NCI-H446 (cell line): ENCODE results near the gene LRRC36.

Experiments used
- DNase-seq, 2 experiments: peaks; one replicate each; lab custom pipeline; 2025; lab: John Stamatoyannopoulos, UW

The LRRC36 gene

GRCh38 chr16:67389911-67390815, 63.5 kb downstream of the LRRC36 start:
- peak in 1 of 2 experiments; percentile 23 for DNase-seq

GRCh38 chr16:67390816-67391423, 64.3 kb downstream of the LRRC36 start:
- no peak for DNase-seq

- peak in 1 of 2 experiments; percentile 45 for DNase-seq
These were observed 65.0 kb downstream of the LRRC36 start for GRCh38 chr16:67391424-67392300.

GRCh38 chr16:67392301-67393059, 65.9 kb downstream of the LRRC36 start:
- no peak for DNase-seq

DNA sequence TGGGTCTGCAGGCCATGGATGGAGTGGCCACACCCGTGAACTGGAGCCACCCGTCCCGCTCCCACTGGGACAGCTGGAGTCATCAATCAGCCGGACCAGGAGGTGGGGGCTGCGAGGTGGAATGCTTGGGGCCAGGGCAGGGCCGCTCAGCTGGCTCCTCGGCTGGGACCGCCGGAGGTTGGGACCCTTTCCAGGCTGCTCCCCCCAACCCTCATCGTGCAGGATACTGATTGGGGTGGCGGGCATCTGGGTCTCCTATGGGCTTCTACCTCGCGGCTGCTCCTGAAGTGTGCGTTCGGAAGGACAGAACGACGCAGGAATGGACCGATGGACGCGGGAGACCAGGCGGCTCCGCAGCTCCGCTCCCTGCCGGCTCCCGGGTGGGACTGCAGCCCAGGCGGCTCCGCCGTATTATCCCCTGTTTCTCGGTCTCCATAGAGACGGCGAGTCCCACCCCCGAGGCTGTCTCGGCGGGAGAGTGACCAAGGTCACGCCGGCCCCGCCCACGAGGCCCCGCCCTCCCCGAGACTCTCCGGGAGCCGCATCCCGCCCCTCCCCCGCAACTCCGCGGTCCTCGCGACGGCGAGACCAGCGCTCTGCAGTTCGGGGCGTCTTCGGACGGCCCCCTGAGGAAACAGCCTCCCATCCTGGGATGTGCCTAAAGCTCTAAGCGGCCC, 66.6 kb downstream of the LRRC36 start, which contains the start of gene TPPP3:
Gene TPPP3, minus strand, starts transcription at position 388 of the 677 bp plus-strand sequence. CDS start 2,387 bp downstream, outside the sequence.
- no peak for DNase-seq

- DNase-seq: no peak
These were observed 67.2 kb downstream of the LRRC36 start for GRCh38 chr16:67393788-67394154.

- DNase-seq: no peak
These were observed 67.8 kb downstream of the LRRC36 start for GRCh38 chr16:67394155-67395104.

- no peak for DNase-seq
These were observed 68.5 kb downstream of the LRRC36 start for GRCh38 chr16:67395105-67395457.

- DNase-seq: no peak
These were observed 69.0 kb downstream of the LRRC36 start for GRCh38 chr16:67395458-67396158.

- DNase-seq: peak in 1 of 2 experiments; percentile 40
These were observed 69.8 kb downstream of the LRRC36 start for GRCh38 chr16:67396159-67397035.

DNA sequence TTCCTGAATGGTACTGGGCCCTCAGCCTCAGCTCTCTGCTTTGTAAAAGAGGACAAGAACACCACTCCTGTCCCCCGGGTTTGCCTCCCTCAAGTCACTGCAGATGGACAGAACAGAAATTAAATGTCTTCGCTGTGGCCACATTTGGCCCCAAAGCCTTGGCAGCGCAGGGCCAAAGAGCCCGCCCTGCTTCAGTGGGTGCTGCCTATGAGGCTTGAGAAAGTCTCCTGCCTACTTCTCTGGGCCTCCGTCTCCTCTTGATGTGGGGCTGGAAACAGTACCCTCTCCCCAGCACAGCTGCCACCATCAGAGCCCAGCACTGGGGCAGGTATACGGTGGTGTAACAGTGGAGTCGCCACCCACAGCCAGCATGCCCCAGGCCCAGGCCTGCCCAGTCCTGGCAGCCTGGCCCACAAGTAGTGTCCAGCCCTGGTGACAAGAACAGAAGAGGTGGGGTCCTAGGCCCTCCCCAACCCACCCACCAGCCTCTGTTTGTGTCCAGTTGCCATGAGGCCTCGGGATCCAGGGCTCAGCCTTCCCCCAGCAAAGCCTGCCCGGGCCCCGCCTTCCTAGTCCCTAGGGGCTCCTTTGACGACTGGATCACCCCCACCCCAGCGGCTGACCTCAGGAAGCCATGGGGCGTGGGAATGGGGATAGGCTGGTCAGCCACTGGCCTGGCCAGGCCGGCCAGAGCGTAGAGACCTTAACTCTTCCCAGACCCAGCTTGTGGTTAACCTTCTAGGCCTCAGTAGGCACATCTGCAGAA, 70.6 kb downstream of the LRRC36 start:
- no peak for DNase-seq

- no peak for DNase-seq
These were observed 71.4 kb downstream of the LRRC36 start for GRCh38 chr16:67397812-67398545.

DNA sequence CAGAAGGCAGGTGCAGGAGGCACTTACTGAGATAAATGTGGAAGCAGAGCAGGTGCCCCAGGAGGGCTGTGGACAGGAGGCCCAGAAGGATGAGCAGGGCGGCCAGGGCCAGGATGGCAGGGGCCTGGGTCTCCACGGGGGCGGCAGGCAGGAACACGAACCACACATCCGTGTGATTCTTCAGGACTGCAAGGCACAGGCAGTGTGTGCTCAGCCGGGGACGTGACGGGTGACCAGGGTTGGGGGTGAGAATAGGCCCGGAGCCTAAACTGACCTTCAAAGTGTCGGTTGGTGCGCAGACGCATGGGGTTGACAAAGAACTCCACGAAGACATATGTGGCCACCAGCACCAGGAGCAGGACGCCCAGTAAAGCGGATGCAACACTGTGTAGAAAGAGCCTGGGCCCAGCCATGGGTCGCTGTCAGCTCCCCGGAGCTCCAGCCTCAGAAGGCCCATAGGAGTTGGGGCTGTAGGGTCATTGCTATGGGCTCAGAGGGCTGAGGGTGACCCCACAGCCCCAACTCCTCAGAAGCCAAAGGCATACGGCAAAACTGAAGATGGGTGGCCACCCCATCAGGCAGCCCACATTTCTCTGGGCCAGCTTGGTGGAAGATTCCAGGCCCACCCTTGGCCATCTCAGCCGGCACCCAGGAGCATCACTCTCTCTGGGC, 72.1 kb downstream of the LRRC36 start:
- no peak for DNase-seq

DNA sequence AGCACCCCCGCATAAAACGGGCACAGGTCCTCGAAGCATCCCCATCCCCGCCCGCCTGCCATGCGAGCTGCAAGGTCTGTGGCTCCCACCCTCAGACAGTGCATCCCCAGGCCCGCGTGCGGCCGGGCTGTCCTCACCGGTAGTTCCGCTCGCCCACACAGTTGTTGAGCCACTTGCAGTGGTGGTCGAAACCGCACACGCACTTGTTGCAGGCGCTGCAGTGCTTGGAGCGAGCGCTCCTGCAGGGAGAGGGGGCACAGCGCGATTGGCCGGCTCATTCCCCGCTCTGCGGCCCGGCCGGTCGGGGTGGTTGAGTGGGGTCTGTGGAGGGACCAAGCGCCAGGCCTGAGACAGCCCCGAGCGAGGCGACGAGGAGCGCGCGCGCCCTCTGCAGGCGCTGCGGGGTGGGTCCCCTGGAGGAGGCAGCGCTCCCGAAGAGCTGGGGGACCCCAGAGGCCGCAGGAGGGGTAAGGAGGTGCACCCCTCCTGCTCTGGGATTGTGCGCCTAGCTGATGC, 72.7 kb downstream of the LRRC36 start:
- DNase-seq: no peak

DNA sequence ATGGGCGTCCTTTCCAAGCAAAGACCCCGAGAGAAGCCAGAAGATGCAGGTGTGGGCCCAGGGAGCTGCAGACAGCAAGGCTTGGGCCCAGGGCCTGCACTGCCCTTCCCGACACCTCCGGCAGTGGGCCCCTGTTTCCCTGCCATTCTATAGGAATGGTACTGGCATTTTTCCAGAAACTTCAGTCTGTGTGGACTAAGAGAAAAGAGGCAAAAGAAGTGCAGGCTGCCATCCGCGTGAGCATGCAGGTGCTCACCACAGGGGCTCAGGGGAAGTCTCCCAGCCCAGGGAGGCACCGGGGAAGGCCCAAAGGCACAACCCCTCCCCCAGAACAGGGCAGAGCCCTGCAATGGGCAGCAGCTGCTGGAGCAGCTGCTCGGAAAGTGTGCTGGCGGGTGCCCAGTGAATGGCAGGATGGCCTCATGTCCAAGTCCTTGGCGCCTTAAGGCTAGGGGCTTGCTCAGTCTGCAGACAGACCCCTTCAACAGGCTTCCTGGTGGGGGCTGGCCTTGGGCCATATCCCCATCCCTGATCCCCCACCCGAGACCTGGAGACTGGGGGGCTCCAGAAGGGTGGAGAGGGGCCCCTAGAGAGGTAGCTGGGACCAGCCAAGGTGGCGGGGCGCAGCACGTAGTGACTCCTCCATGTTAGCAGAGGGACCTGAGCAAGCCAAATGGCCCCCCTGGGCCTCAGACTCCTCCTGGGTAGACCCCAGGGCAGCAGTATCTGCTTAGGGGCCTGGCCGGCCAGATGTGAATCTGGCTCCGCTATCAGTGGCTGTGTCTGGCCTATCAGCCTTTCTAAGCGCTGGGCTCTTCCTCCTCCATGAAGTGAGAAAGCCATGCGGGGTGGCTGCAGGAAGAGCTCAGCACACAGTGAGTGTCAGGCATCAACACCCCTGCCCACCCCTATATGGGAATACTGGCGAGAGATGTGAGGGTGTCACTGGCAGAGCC, 73.4 kb downstream of the LRRC36 start:
- DNase-seq: peak in 1 of 2 experiments; percentile 53
